GM18909 (cell line): Measurements from ENCODE around the gene ELP4.

Source experiments
- ATAC-seq: cut with Tn5 transposase; IDR thresholded peaks from one replicate; pipeline ENCODE4 v1.9.1; 2021; ENCODE audit warnings: mild to moderate bottlenecking; ENCODE audit not compliant: unreplicated experiment, poor library complexity

Gene ELP4

GRCh38 chr11:31767066-31767465 is 257.5 kb downstream of the ELP4 start:
- ATAC-seq = no peak

- no peak for ATAC-seq
Observed at GRCh38 chr11:31767685-31768084, 258.1 kb downstream of the ELP4 start.

- ATAC-seq = no peak
Observed at GRCh38 chr11:31768749-31769640, 259.4 kb downstream of the ELP4 start.

GRCh38 chr11:31770011-31770700 is 260.6 kb downstream of the ELP4 start:
- no peak for ATAC-seq

- ATAC-seq = no peak
Observed at GRCh38 chr11:31772412-31772811, 262.8 kb downstream of the ELP4 start.

- no peak for ATAC-seq
Observed at GRCh38 chr11:31779374-31779791, 269.8 kb downstream of the ELP4 start.

- no peak for ATAC-seq
Observed at GRCh38 chr11:31780078-31780477, 270.5 kb downstream of the ELP4 start.

- ATAC-seq = no peak
Observed at GRCh38 chr11:31780480-31780971, 271.0 kb downstream of the ELP4 start.

- no peak for ATAC-seq
Observed at GRCh38 chr11:31782257-31782656, 272.7 kb downstream of the ELP4 start.

- no peak for ATAC-seq
Observed at GRCh38 chr11:31783252-31783651, 273.7 kb downstream of the ELP4 start.

- ATAC-seq = no peak
Observed at GRCh38 chr11:31784611-31785010, 275.0 kb downstream of the ELP4 start.

- no peak for ATAC-seq
Observed at GRCh38 chr11:31786996-31787685, 277.6 kb downstream of the ELP4 start.

- ATAC-seq = no peak
Observed at GRCh38 chr11:31788085-31788484, 278.5 kb downstream of the ELP4 start.

- ATAC-seq = no peak
Observed at GRCh38 chr11:31790649-31791048, 281.1 kb downstream of the ELP4 start.

GRCh38 chr11:31792036-31792435 is 282.5 kb downstream of the ELP4 start:
- ATAC-seq = no peak

GRCh38 chr11:31792456-31792855 is 282.9 kb downstream of the ELP4 start:
- no peak for ATAC-seq

GRCh38 chr11:31793264-31793663 is 283.7 kb downstream of the ELP4 start:
- ATAC-seq = no peak

- ATAC-seq = no peak
Observed at GRCh38 chr11:31794548-31794947, 285.0 kb downstream of the ELP4 start.

GRCh38 chr11:31795706-31796498 is 286.3 kb downstream of the ELP4 start:
- ATAC-seq = no peak
